ENCODE measurements around the gene YIPF5. TPM values are rescaled to one million over a fixed set of nuclear protein-coding genes. Genes with fewer than 3 reads are reported as not detected.

YIPF5 gene
- total and polyA plus RNA-seq, 2 donors (not counting 3 experiments of a cell fraction or from before 2014, with no cell fraction given), result 73.7 to 78.7 TPM

DNA sequence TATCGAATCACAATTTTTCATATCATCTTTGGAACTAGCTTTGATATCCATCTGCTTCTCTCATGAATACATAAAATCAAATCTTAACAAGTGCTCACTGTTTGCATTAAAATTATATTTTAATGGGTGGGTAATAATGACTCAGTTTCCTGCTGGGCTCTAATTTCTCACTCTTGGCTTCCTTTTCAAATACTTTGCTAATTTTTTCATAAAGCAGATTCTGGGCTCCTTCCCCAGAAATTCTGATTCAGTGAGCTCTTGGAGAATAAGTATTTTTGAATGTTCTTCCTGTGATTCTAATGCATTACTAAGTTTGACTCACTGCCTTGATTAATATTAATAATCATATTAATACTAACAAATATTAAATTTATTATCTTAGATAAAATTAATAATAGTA is 48.9 kb downstream of the YIPF5 start:
- H2AFZ ChIP-seq (ENCODE audit: low read depth, low read length), result no peak overlapping the region
- no peaks in the 10 kb centered on the region for H3K9me1 ChIP-seq (replicated peaks; ENCODE audit: control insufficient read depth, extremely low read depth, insufficient read depth, low read length)
- no peaks in the 10 kb centered on the region for H3K79me2 ChIP-seq (ENCODE audit: control insufficient read depth, insufficient read depth, low read length)
- no peaks in the 10 kb centered on the region for H4K20me1 ChIP-seq (replicated peaks; ENCODE audit: control insufficient read depth, extremely low read depth, insufficient read depth, low read length)
- ChIA-PET CTCF (interaction anchor here (0.6 to 3.5 kb wide), 10 partner anchors 10 to 82 kb away, joined by 3 to 24 read pairs (median 3); no protein-coding TSS in a partner anchor), POLR2A (no interaction called here)
- DNase-seq (ENCODE audit: low read depth, low spot score) (peak; percentile 87), FAIRE-seq (peak; percentile 33)
- H3K4me2 ChIP-seq (ENCODE audit: insufficient read depth, low read length), result peak overlapping the region; percentile 53
- peaks cover 14% of the 10 kb centered on the region for H3K4me1 ChIP-seq (ENCODE audit: control insufficient read depth, extremely low read depth, insufficient read depth, low read length)
- dilution Hi-C loops (cut with MboI; ENCODE audit: extremely low pct_ligation_motif_present, low sequenced_read_pairs) (no loop called here), intact Hi-C loops (cut with micrococcal nuclease) (no loop called here)
- H3K9me3 ChIP-seq (replicated peaks; ENCODE audit: control insufficient read depth, insufficient read depth, low read length), result no peaks in the 10 kb centered on the region
- TF ChIP-seq FOS (IDR thresholded peaks at IDR 0.05; ENCODE audit: borderline replicate concordance, insufficient read depth, low read length) (peak; percentile 82), GATA2 (IDR thresholded peaks at IDR 0.05; ENCODE audit: insufficient read depth, insufficient read length, low read depth, low read length) (peak; percentile 12), JUN (IDR thresholded peaks at IDR 0.05; ENCODE audit: borderline replicate concordance, insufficient read depth, insufficient read length, low read depth) (peak; percentile 13), MYC (IDR thresholded peaks at IDR 0.05; ENCODE audit: low read depth, low read length) (no peak)
- no peaks in the 10 kb centered on the region for H3K27me3 ChIP-seq (ENCODE audit: control insufficient read depth in 2 of 2, insufficient read depth in 2 of 2, low read length in 2 of 2)
- H3K4me3 ChIP-seq (replicated peaks in 1 of 3; ENCODE audit: insufficient read depth in 1 of 3, low read depth in 1 of 3, low read length in 3 of 3), result no peak overlapping the region
- H3K9ac ChIP-seq (replicated peaks; ENCODE audit: extremely low read depth, insufficient read depth, low read length), result no peak overlapping the region
- no TSS peak for BruUV-seq (replicated peaks)
- no peaks in the 10 kb centered on the region for H3K36me3 ChIP-seq (ENCODE audit: control insufficient read depth in 2 of 2, extremely low read depth in 1 of 2, insufficient read depth in 2 of 2, low read length in 2 of 2)
- H3K27ac ChIP-seq (ENCODE audit: insufficient read depth, low read depth, low read length), result no peak overlapping the region

DNA sequence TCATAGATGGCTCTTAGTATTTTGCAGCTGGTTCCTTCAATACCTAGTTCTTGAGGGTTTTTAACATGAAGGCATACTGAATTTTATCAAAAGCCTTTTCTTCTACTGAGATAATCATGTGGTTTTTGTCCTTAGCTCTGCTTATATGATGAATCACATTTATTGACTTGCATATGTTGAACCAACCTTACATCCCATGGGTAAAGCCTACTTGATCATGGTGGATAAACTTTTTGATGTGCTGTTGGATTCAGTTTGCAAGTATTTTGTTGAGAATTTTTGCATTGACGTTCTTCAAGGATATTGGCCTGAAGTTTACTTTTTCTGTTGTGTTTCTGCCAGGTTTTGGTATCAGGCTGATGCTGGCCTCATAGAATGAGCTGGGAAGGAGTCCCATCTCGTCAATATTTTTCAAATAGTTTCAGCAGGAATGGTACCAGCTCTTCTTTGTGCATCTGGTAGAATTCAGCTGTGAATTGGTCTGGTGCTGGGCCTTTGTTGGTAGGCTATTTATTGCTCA is 49.7 kb downstream of the YIPF5 start:
- intact Hi-C loops (cut with micrococcal nuclease) (no loop called here), dilution Hi-C loops (cut with MboI; ENCODE audit: extremely low pct_ligation_motif_present, low sequenced_read_pairs) (no loop called here)
- Histone ChIP-seq H3K9ac (replicated peaks; ENCODE audit: extremely low read depth, insufficient read depth, low read length) (no peak overlapping the region), H3K79me2 (ENCODE audit: control insufficient read depth, insufficient read depth, low read length) (no peaks in the 10 kb centered on the region), H3K4me2 (ENCODE audit: insufficient read depth, low read length) (no peak overlapping the region), H3K9me3 (replicated peaks; ENCODE audit: control insufficient read depth, insufficient read depth, low read length) (no peaks in the 10 kb centered on the region), H3K27ac (ENCODE audit: insufficient read depth, low read depth, low read length) (no peak overlapping the region), H4K20me1 (replicated peaks; ENCODE audit: control insufficient read depth, extremely low read depth, insufficient read depth, low read length) (no peaks in the 10 kb centered on the region), H3K9me1 (replicated peaks; ENCODE audit: control insufficient read depth, extremely low read depth, insufficient read depth, low read length) (no peaks in the 10 kb centered on the region), H3K4me1 (ENCODE audit: control insufficient read depth, extremely low read depth, insufficient read depth, low read length) (peaks cover 14% of the 10 kb centered on the region), H3K4me3 (replicated peaks in 1 of 3; ENCODE audit: insufficient read depth in 1 of 3, low read depth in 1 of 3, low read length in 3 of 3) (no peak overlapping the region), H3K36me3 (ENCODE audit: control insufficient read depth in 2 of 2, extremely low read depth in 1 of 2, insufficient read depth in 2 of 2, low read length in 2 of 2) (no peaks in the 10 kb centered on the region), H3K27me3 (ENCODE audit: control insufficient read depth in 2 of 2, insufficient read depth in 2 of 2, low read length in 2 of 2) (no peaks in the 10 kb centered on the region), H2AFZ (ENCODE audit: low read depth, low read length) (no peak overlapping the region)
- no TSS peak for BruUV-seq (replicated peaks)
- ChIA-PET POLR2A (no interaction called here), CTCF (interaction anchor here (1.1 to 3.5 kb wide), 8 partner anchors 10 to 199 kb away, joined by 3 to 24 read pairs (median 4); no protein-coding TSS in a partner anchor)
- no peak for DNase-seq (ENCODE audit: low read depth, low spot score)
- no peak for TF ChIP-seq EZH2 (IDR thresholded peaks at IDR 0.05; ENCODE audit: borderline replicate concordance, low read depth, low read length, severe bottlenecking)
- TF ChIP-seq POLR2AphosphoS5 (IDR thresholded peaks at IDR 0.05; ENCODE audit: insufficient read depth, low read depth, low read length), result no peak
- TF ChIP-seq, protein P1, sequence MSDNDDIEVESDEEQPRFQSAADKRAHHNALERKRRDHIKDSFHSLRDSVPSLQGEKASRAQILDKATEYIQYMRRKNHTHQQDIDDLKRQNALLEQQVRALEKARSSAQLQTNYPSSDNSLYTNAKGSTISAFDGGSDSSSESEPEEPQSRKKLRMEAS (IDR thresholded peaks at IDR 0.05; ENCODE audit: insufficient read depth, insufficient read length), result no peak
- no peak for TF ChIP-seq JUN (IDR thresholded peaks at IDR 0.05; ENCODE audit: borderline replicate concordance, insufficient read depth, insufficient read length, low read depth)
- TF ChIP-seq GATA2 (IDR thresholded peaks at IDR 0.05; ENCODE audit: insufficient read depth, insufficient read length, low read depth, low read length), result no peak
- no peak for TF ChIP-seq POLR2A (IDR thresholded peaks at IDR 0.05; ENCODE audit: low read depth, low read length)
- TF ChIP-seq MYC (IDR thresholded peaks at IDR 0.05; ENCODE audit: low read depth, low read length), result no peak
- no peak for TF ChIP-seq FOS (IDR thresholded peaks at IDR 0.05; ENCODE audit: borderline replicate concordance, insufficient read depth, low read length)
- TF ChIP-seq, protein P2, sequence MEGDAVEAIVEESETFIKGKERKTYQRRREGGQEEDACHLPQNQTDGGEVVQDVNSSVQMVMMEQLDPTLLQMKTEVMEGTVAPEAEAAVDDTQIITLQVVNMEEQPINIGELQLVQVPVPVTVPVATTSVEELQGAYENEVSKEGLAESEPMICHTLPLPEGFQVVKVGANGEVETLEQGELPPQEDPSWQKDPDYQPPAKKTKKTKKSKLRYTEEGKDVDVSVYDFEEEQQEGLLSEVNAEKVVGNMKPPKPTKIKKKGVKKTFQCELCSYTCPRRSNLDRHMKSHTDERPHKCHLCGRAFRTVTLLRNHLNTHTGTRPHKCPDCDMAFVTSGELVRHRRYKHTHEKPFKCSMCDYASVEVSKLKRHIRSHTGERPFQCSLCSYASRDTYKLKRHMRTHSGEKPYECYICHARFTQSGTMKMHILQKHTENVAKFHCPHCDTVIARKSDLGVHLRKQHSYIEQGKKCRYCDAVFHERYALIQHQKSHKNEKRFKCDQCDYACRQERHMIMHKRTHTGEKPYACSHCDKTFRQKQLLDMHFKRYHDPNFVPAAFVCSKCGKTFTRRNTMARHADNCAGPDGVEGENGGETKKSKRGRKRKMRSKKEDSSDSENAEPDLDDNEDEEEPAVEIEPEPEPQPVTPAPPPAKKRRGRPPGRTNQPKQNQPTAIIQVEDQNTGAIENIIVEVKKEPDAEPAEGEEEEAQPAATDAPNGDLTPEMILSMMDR (IDR thresholded peaks at IDR 0.05; ENCODE audit: extremely low read depth in 1 of 2, insufficient read depth in 1 of 2, low read depth in 1 of 2, low read length in 2 of 2), result no peak
- FAIRE-seq, result no peak
